A549 treated with ZK216348 at 1 μM for 4 hours (cell line): ENCODE results near the gene LDLRAP1. TPM values are rescaled to one million over a fixed set of nuclear protein-coding genes. Genes with fewer than 3 reads are reported as not detected.

Experiments
- total RNA-seq: library from RNA; stranded (reverse); fragments of 200-300 nt; extraction: Qiagen RNA extraction; gene quantifications from 5 replicates; pipeline ENCODE4 v1.2.3, GENCODE V29; 2022; ENCODE audit warnings: low read depth

LDLRAP1 gene
- 6.2 to 11.0 TPM (median 10.4 TPM) in 5 replicates for total RNA-seq

GRCh38 chr1:25543425-25544242 is at the start of gene LDLRAP1:
LDLRAP1 (plus strand) TSS chr1:25543606; CDS start chr1:25543699, 93 bp downstream.

GRCh38 chr1:25616095-25616986 is 72.9 kb downstream of the LDLRAP1 start, which contains the start of gene MAN1C1:
MAN1C1 (plus strand) TSS chr1:25616791; CDS start chr1:25617798, 1,007 bp downstream.

Other genes starting within 250 kb of the LDLRAP1 start
- 62.0 to 96.8 TPM (median 71.2 TPM) in 5 replicates for gene TMEM50A, start 205.3 kb upstream of the LDLRAP1 start, total RNA-seq
- gene RHCE, start 122.8 kb upstream of the LDLRAP1 start, total RNA-seq, result 0.75 TPM in 1 of 5 replicates, not detected in the others
- 8.4 to 12.9 TPM (median 9.5 TPM) in 5 replicates for gene MACO1, start 112.7 kb upstream of the LDLRAP1 start, total RNA-seq
- gene MAN1C1, start 73.2 kb downstream of the LDLRAP1 start, total RNA-seq, result 0.09 to 0.63 TPM (median 0.34 TPM) in 5 replicates